IMR-90 (cell line): ENCODE results near the gene IL34. TPM values are rescaled to one million over a fixed set of nuclear protein-coding genes. Genes with fewer than 3 reads are reported as not detected.
A peak's percentile ranks its signal among the peaks of the same experiment; 100 is the strongest.

Experiments
- ATAC-seq: fragments of 200-7000 bp; cut with Tn5 transposase; 2 replicates; pipeline ENCODE4 v1.9.1; 2020; ENCODE audit warnings: low read depth, mild to moderate bottlenecking, moderate library complexity
- BruUV-seq: library from RNA; stranded (reverse); fragments of 400-500 nt; replicated peaks from 2 replicates; lab custom pipeline; 2021; lab: Mats Ljungman, UMichigan
- CTCF ChIA-PET: fragments of 300-600 bp; formaldehyde crosslinking; extraction: SDS; loops from one replicate; lab custom pipeline; 2021; ENCODE audit warnings: antibody characterized with exemption; lab: Yijun Ruan, JAX
- POLR2A ChIA-PET: fragments of 300-600 bp; sonication (Branson Sonifier 250); formaldehyde crosslinking; loops from one replicate; lab custom pipeline; 2022; ENCODE audit warnings: antibody characterized with exemption; ENCODE audit not compliant: unreplicated experiment; lab: Charles Lee
- DNase-seq: peaks from one replicate; pipeline ENCODE4 v3.0.0; 2013
- H2AFZ ChIP-seq: replicated peaks from 2 replicates; pipeline ENCODE3; 2013; ENCODE audit warnings: low read length, mild to moderate bottlenecking; ENCODE audit not compliant: poor library complexity
- H2AK5ac ChIP-seq: 2 replicates; pipeline ENCODE4 v1.6.1; 2013; ENCODE audit warnings: low read depth, low read length, inconsistent platforms
- H2AK9ac ChIP-seq: replicated peaks from 2 replicates; pipeline ENCODE3; 2013; ENCODE audit warnings: mild to moderate bottlenecking, low read depth, low read length, moderate library complexity; ENCODE audit not compliant: poor library complexity
- H2BK120ac ChIP-seq: 2 replicates; pipeline ENCODE4 v1.6.1; 2013; ENCODE audit warnings: low read depth, low read length, inconsistent platforms
- H2BK15ac ChIP-seq: 3 replicates; pipeline ENCODE4 v1.6.1; 2013; ENCODE audit warnings: low read depth, low read length, inconsistent platforms
- H2BK20ac ChIP-seq: 2 replicates; pipeline ENCODE4 v1.6.1; 2013; ENCODE audit warnings: low read depth, mild to moderate bottlenecking, inconsistent platforms, low read length, moderate library complexity
- H2BK5ac ChIP-seq: 2 replicates; pipeline ENCODE4 v1.6.1; 2013; ENCODE audit warnings: mild to moderate bottlenecking, low read depth, low read length, inconsistent platforms; ENCODE audit not compliant: poor library complexity, severe bottlenecking
- H3K14ac ChIP-seq: replicated peaks from 2 replicates; pipeline ENCODE4 v1.6.1; 2013; ENCODE audit warnings: low read depth, low read length, inconsistent platforms
- H3K18ac ChIP-seq: 2 replicates; pipeline ENCODE4 v1.6.1; 2013; ENCODE audit warnings: low read depth, low read length, control low read depth
- H3K23ac ChIP-seq: 2 replicates; pipeline ENCODE4 v1.6.1; 2013; ENCODE audit warnings: low read depth, low read length, inconsistent platforms
- H3K27ac ChIP-seq: 2 replicates; pipeline ENCODE4 v1.5.1; 2013; ENCODE audit warnings: mild to moderate bottlenecking, control low read depth, low read length; ENCODE audit not compliant: insufficient read depth
- H3K27me3 ChIP-seq: 2 replicates; pipeline ENCODE4 v1.6.1; 2013; ENCODE audit warnings: low read length; ENCODE audit not compliant: control insufficient read depth, insufficient read depth
- H3K36me3 ChIP-seq: 2 replicates; pipeline ENCODE4 v1.6.1; 2013; ENCODE audit warnings: low read length, mixed read lengths; ENCODE audit not compliant: control insufficient read depth, insufficient read depth
- H3K4ac ChIP-seq: 2 replicates; pipeline ENCODE4 v1.6.1; 2013; ENCODE audit warnings: low read depth, low read length, inconsistent platforms
- H3K4me1 ChIP-seq: 2 replicates; pipeline ENCODE4 v1.6.1; 2013; ENCODE audit warnings: low read length, mixed read lengths; ENCODE audit not compliant: control insufficient read depth, insufficient read depth
- H3K4me2 ChIP-seq: 2 replicates; pipeline ENCODE4 v1.6.1; 2013; ENCODE audit warnings: low read depth, mild to moderate bottlenecking, control low read depth, low read length, moderate library complexity
- H3K4me3 ChIP-seq: 2 replicates; pipeline ENCODE4 v1.5.1; 2013; ENCODE audit warnings: low read depth, mild to moderate bottlenecking, control low read depth, low read length, moderate library complexity; ENCODE audit not compliant: insufficient read depth
- H3K56ac ChIP-seq: 2 replicates; pipeline ENCODE4 v1.6.1; 2013; ENCODE audit warnings: low read length, inconsistent platforms; ENCODE audit not compliant: insufficient read depth; ENCODE audit errors: extremely low read depth
- H3K79me1 ChIP-seq, 2 experiments: 2 replicates each; pipeline ENCODE4 v1.6.1; 2013; ENCODE audit warnings: low read length in 2 of 2, inconsistent platforms in 1 of 2, low read depth in 1 of 2
- H3K9ac ChIP-seq: 2 replicates; pipeline ENCODE4 v1.6.1; 2013; ENCODE audit warnings: low read depth, low read length, control low read depth
- H3K9me1 ChIP-seq: 2 replicates; pipeline ENCODE4 v1.6.1; 2013; ENCODE audit warnings: low read length, inconsistent platforms; ENCODE audit not compliant: insufficient read depth
- H3K9me3 ChIP-seq: 2 replicates; pipeline ENCODE4 v1.6.1; 2013; ENCODE audit warnings: low read length; ENCODE audit not compliant: control insufficient read depth, insufficient read depth
- H4K20me1 ChIP-seq: 2 replicates; pipeline ENCODE4 v1.6.1; 2013; ENCODE audit warnings: low read length, inconsistent platforms; ENCODE audit not compliant: insufficient read depth
- H4K5ac ChIP-seq: 2 replicates; pipeline ENCODE4 v1.6.1; 2013; ENCODE audit warnings: mild to moderate bottlenecking, low read depth, low read length, control low read depth
- H4K8ac ChIP-seq, 2 experiments: 2 replicates each; pipeline ENCODE4 v1.6.1; 2013; ENCODE audit warnings: low read depth in 2 of 2, low read length in 2 of 2, control low read depth in 1 of 2, inconsistent platforms in 1 of 2
- H4K91ac ChIP-seq: 2 replicates; pipeline ENCODE4 v1.6.1; 2013; ENCODE audit warnings: low read depth, low read length, inconsistent platforms; ENCODE audit not compliant: insufficient read depth
- BHLHE40 ChIP-seq: fragments of 150-350 bp; IDR thresholded peaks from 2 replicates; pipeline ENCODE4 v1.6.1; 2016; ENCODE audit warnings: mild to moderate bottlenecking, low read depth, low read length
- CEBPB ChIP-seq: IDR thresholded peaks from 2 replicates; pipeline ENCODE4 v1.6.1; 2012; ENCODE audit warnings: low read depth, low read length, improper control_type of control experiment
- FOS ChIP-seq: fragments of 150-350 bp; IDR thresholded peaks from 2 replicates; pipeline ENCODE4 v1.6.1; 2016; ENCODE audit warnings: low read depth, low read length
- RCOR1 ChIP-seq: IDR thresholded peaks from 2 replicates; pipeline ENCODE4 v1.6.1; 2012; ENCODE audit warnings: mild to moderate bottlenecking, low read length, improper control_type of control experiment; ENCODE audit not compliant: insufficient replicate concordance
- SMC3 ChIP-seq: fragments of 150-350 bp; IDR thresholded peaks from 2 replicates; pipeline ENCODE4 v1.6.1; 2016; ENCODE audit warnings: low read depth, mild to moderate bottlenecking, antibody characterized with exemption, low read length, moderate library complexity
- WGBS, 2 experiments: methylation state at CpG; one replicate each; pipeline versions ENCODE4 v1.1.5 to v1.1.7; 2013; ENCODE audit warnings: missing lambda C conversion rate in 2 of 2; ENCODE audit not compliant: insufficient read length in 1 of 2; ENCODE audit errors: extremely low coverage in 2 of 2; 5-methylcytosine and 5-hydroxymethylcytosine counted together
- dilution Hi-C: fragments of 300-500 bp; cut with HindIII; formaldehyde crosslinking; loops from one replicate; pipeline ENCODE4 v1.14.3; 2018; ENCODE audit warnings: low sequenced_read_pairs; ENCODE audit not compliant: unreplicated experiment
- in situ Hi-C: fragments of 300-500 bp; cut with MboI; formaldehyde crosslinking; loops from 3 replicates; pipeline ENCODE4 v1.14.3; 2019; ENCODE audit warnings: low sequenced_read_pairs, inconsistent platforms, mixed read lengths
- intact Hi-C: fragments of 100-400 bp; cut with micrococcal nuclease; formaldehyde crosslinking; loops from 2 replicates; pipeline ENCODE4 v1.10.0; 2022
- polyA plus RNA-seq, 3 experiments: library from polyadenylated mRNA; depleted of rRNA; stranded (reverse); fragments of >200 nt; gene quantifications; 2 replicates each; pipeline ENCODE4 v1.2.3, GENCODE V29; 2012; ENCODE audit warnings: low replicate concordance in 1 of 3
- total RNA-seq: library from RNA; depleted of rRNA; stranded (reverse); fragments of >200 nt; gene quantifications from 2 replicates; pipeline ENCODE4 v1.2.3, GENCODE V29; 2012

IL34 gene
- total and polyA plus RNA-seq, 2 of the 4 experiments (the other 2 are of a cell fraction): 1.3 to 2.5 TPM

DNA sequence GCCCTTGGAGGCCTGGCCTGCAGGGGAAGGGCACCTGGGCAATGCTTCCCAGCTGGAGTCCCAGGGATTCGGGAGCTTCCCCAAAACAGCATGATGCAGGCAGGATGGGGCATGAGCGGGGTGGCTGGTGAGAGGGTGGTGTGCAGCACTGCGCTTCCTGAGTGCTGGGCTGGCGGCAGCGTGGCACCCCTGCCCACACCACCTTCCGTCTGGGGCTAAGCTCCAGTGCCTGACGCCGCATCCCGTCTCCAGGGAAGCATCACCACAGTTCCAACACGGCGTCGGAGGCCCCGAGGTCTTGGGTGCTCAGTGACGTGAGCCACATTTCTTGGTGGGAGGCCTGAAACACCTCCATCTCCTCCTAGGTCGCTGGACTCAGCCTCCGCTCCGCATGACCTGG, 53.3 kb downstream of the IL34 start:
- ATAC-seq (no peak), DNase-seq (no peak)
- Histone ChIP-seq H3K4me2 (no peak overlapping the region), H3K27me3 (no peaks in the 10 kb centered on the region), H2AK5ac (peak overlapping the region; percentile 63), H4K20me1 (no peaks in the 10 kb centered on the region), H4K5ac (no peak overlapping the region), H3K4me1 (peaks cover 47% of the 10 kb centered on the region), H3K9ac (no peak overlapping the region), H3K18ac (no peak overlapping the region), H4K91ac (peak overlapping the region; percentile 19; the same call in 1 of the 2 replicates), H2AK9ac (peak overlapping the region; percentile 87), H3K9me3 (no peaks in the 10 kb centered on the region), H3K56ac (no peak overlapping the region), H3K4me3 (no peak overlapping the region), H3K23ac (no peak overlapping the region), H3K79me1 (peaks cover 0 to 40% of the 10 kb centered on the region in 2 experiments; a peak in 2 of 4 replicates), H3K9me1 (peaks cover 44% of the 10 kb centered on the region), H3K36me3 (no peaks in the 10 kb centered on the region; the same call in 1 of the 2 replicates), H3K27ac (no peak overlapping the region), H3K14ac (no peak overlapping the region), H2AFZ (peak overlapping the region; percentile 66), H2BK15ac (peak overlapping the region; percentile 13; the same call in 1 of the 3 replicates), H4K8ac (no peak overlapping the region; a peak in 1 of 4 replicates), H2BK20ac (no peak overlapping the region), H2BK5ac (no peak overlapping the region), H3K4ac (peak overlapping the region; percentile 29), H2BK120ac (peak overlapping the region; percentile 35; the same call in 1 of the 2 replicates)
- BruUV-seq: no TSS peak
- CTCF ChIA-PET: no interaction called here
- dilution Hi-C loops (no loop called here), in situ Hi-C loops (loop anchor here (25.0 kb wide), 1 partner anchor 663 kb away; the partner anchor contains the start of gene CALB2), intact Hi-C loops (no loop called here)
- WGBS, 2 experiments: no CpG with 5 or more reads among the region's 17 CpGs
- POLR2A ChIA-PET: no interaction called here
- no peak for TF ChIP-seq FOS
- TF ChIP-seq RCOR1: no peak
- TF ChIP-seq BHLHE40: no peak
- TF ChIP-seq CEBPB: no peak
- no peak for TF ChIP-seq SMC3
